ENCODE results near the gene TRAF2.
A peak's percentile ranks its signal among the peaks of the same experiment; 100 is the strongest.

TRAF2 gene

GRCh38 chr9:136845465-136846260 lies 40.7 kb upstream of the TRAF2 start:
- H3K27me3 ChIP-seq (ENCODE audit: low read depth, low read length) = no peaks in the 10 kb centered on the region
- H3K9me3 ChIP-seq (ENCODE audit: insufficient read depth, low read length) = no peaks in the 10 kb centered on the region
- H3K4me3 ChIP-seq (ENCODE audit: low read length) = no peak overlapping the region
- no peak overlapping the region for H2AFZ ChIP-seq (ENCODE audit: low read depth, low read length)
- H3K4me1 ChIP-seq (ENCODE audit: low read length) = peaks cover 18% of the 10 kb centered on the region
- no peak for TF ChIP-seq EZH2phosphoT487 (IDR thresholded peaks at IDR 0.05; ENCODE audit: low read depth)
- no peak for TF ChIP-seq CTCF (IDR thresholded peaks at IDR 0.05; ENCODE audit: low read depth, low read length)
- H3K36me3 ChIP-seq (replicated peaks; ENCODE audit: low read depth, low read length) = no peaks in the 10 kb centered on the region
- H4K20me1 ChIP-seq (ENCODE audit: insufficient read depth, low read length) = peaks cover 10% of the 10 kb centered on the region
- no peak overlapping the region for H3K4me2 ChIP-seq (ENCODE audit: low read length)
- H3K79me2 ChIP-seq (ENCODE audit: low read length) = no peaks in the 10 kb centered on the region
- no peak overlapping the region for H3K27ac ChIP-seq (ENCODE audit: low read length)
- H3K9ac ChIP-seq (ENCODE audit: low read length) = no peak overlapping the region

GRCh38 chr9:136846376-136847087 lies 39.8 kb upstream of the TRAF2 start:
- H2AFZ ChIP-seq (ENCODE audit: low read depth, low read length) = no peak overlapping the region
- H3K4me1 ChIP-seq (ENCODE audit: low read length) = peaks cover 18% of the 10 kb centered on the region
- no peak overlapping the region for H3K4me2 ChIP-seq (ENCODE audit: low read length)
- H3K9ac ChIP-seq (ENCODE audit: low read length) = no peak overlapping the region
- no peaks in the 10 kb centered on the region for H3K36me3 ChIP-seq (replicated peaks; ENCODE audit: low read depth, low read length)
- H4K20me1 ChIP-seq (ENCODE audit: insufficient read depth, low read length) = peaks cover 10% of the 10 kb centered on the region
- H3K9me3 ChIP-seq (ENCODE audit: insufficient read depth, low read length) = no peaks in the 10 kb centered on the region
- no peak overlapping the region for H3K27ac ChIP-seq (ENCODE audit: low read length)
- no peaks in the 10 kb centered on the region for H3K79me2 ChIP-seq (ENCODE audit: low read length)
- no peak overlapping the region for H3K4me3 ChIP-seq (ENCODE audit: low read length)
- TF ChIP-seq EZH2phosphoT487 (IDR thresholded peaks at IDR 0.05; ENCODE audit: low read depth) = no peak
- no peak for TF ChIP-seq CTCF (IDR thresholded peaks at IDR 0.05; ENCODE audit: low read depth, low read length)
- H3K27me3 ChIP-seq (ENCODE audit: low read depth, low read length) = no peaks in the 10 kb centered on the region

- Histone ChIP-seq H4K20me1 (ENCODE audit: insufficient read depth, low read length) (peaks cover 10% of the 10 kb centered on the region), H2AFZ (ENCODE audit: low read depth, low read length) (no peak overlapping the region), H3K27ac (ENCODE audit: low read length) (no peak overlapping the region), H3K27me3 (ENCODE audit: low read depth, low read length) (no peaks in the 10 kb centered on the region), H3K9me3 (ENCODE audit: insufficient read depth, low read length) (no peaks in the 10 kb centered on the region), H3K4me3 (ENCODE audit: low read length) (peak overlapping the region; percentile 82), H3K4me2 (ENCODE audit: low read length) (peak overlapping the region; percentile 95), H3K4me1 (ENCODE audit: low read length) (peaks cover 18% of the 10 kb centered on the region), H3K79me2 (ENCODE audit: low read length) (no peaks in the 10 kb centered on the region), H3K9ac (ENCODE audit: low read length) (no peak overlapping the region), H3K36me3 (replicated peaks; ENCODE audit: low read depth, low read length) (no peaks in the 10 kb centered on the region)
- TF ChIP-seq EZH2phosphoT487 (IDR thresholded peaks at IDR 0.05; ENCODE audit: low read depth) (no peak), CTCF (IDR thresholded peaks at IDR 0.05; ENCODE audit: low read depth, low read length) (no peak)
Measured at GRCh38 chr9:136847088-136847825, 39.1 kb upstream of the TRAF2 start.
